Measurements from ENCODE around the gene TMEM135. TPM values are rescaled to one million over a fixed set of nuclear protein-coding genes. Genes with fewer than 3 reads are reported as not detected.

TMEM135 gene
- total RNA-seq, 2 donors from 2014 or later = 23.0 to 40.3 TPM

DNA sequence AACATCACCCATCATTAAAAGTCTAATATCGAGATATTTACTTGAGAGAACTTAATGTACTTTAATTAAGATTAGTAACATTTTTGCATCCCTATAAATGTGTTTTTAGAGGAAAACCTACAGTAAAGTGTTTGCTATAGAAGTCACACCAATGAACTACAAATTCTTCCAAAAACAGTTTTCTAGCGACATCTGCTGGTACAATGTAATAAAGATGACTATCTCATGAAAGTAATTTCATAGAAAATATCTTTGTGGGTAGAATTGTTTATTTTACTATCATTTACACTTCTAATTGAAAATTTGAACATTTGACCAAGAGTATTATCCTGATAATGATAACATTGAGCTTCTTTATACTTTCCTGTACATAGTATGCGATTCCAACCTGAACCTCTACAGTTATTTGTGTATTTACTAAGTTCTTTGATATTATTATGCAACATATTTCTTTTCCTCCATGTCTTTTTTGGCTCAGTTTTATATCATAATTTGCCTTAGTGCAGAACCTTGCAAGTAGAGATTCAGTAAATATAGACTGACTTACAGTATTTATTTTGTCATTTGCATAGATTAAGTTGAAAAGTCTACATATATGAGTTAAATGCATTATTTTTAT is 252.7 kb downstream of the TMEM135 start:
- no peaks in the 10 kb centered on the region for H3K27me3 Mint-ChIP-seq
- H3K9me3 Mint-ChIP-seq = no peaks in the 10 kb centered on the region
- H3K4me3 Mint-ChIP-seq = no peak overlapping the region
- no peaks in the 10 kb centered on the region for H3K4me1 Mint-ChIP-seq (ENCODE audit: low read depth in 2 of 2)
- H3K36me3 Mint-ChIP-seq = no peaks in the 10 kb centered on the region
- peak; percentile 62 for DNase-seq (ENCODE audit: low spot score)
- ATAC-seq = no peak
- H3K27ac Mint-ChIP-seq = no peak overlapping the region

DNA sequence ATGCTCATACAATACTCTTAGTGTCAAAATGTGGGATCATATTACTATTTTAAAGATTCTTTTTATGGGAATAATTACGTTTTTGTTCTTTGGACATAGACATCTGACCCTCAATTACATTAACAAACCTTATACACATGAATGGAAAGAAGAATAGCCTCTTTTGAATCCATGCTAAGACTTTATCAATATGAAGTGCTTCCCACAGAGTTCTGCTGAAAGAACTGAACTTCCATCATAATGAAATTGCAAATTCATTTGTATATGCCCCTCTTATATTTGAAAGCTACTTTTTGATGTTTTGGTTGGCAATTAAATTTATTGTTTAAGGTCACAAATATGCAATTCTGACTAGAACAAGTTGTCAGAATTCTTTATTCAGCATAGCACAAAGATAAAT is 254.9 kb downstream of the TMEM135 start:
- Mint-ChIP-seq H3K36me3 (no peaks in the 10 kb centered on the region), H3K4me3 (no peak overlapping the region), H3K4me1 (ENCODE audit: low read depth in 2 of 2) (peaks cover 0 to 7% of the 10 kb centered on the region in 2 donors), H3K27me3 (no peaks in the 10 kb centered on the region), H3K9me3 (no peaks in the 10 kb centered on the region), H3K27ac (no peak overlapping the region)
- ATAC-seq = no peak
- DNase-seq (ENCODE audit: low spot score) = no peak

DNA sequence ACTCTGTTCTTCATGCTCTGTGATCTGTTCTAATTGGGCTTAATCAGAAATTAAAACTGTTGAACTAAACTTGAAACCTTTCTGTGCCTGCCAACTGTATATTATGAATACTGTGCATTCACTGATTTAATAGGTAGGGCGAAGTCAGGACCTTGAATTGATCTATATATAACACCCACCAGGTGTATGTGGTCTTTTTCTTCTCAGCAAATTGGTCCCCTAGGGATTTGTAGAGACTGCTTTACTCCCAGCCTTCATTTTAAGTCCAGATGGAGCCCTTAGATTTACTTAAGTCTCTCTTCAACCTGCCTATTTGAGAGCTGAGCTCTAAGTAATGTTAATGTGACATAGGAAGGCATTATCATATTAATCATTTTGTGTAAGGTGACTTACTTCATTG is 257.5 kb downstream of the TMEM135 start:
- ATAC-seq (no peak), DNase-seq (ENCODE audit: low spot score) (no peak)
- Mint-ChIP-seq H3K27me3 (no peaks in the 10 kb centered on the region), H3K4me3 (no peak overlapping the region), H3K27ac (no peak overlapping the region), H3K9me3 (no peaks in the 10 kb centered on the region), H3K4me1 (ENCODE audit: low read depth in 2 of 2) (peaks cover 12 to 21% of the 10 kb centered on the region in 2 donors), H3K36me3 (peaks cover 6% of the 10 kb centered on the region)

DNA sequence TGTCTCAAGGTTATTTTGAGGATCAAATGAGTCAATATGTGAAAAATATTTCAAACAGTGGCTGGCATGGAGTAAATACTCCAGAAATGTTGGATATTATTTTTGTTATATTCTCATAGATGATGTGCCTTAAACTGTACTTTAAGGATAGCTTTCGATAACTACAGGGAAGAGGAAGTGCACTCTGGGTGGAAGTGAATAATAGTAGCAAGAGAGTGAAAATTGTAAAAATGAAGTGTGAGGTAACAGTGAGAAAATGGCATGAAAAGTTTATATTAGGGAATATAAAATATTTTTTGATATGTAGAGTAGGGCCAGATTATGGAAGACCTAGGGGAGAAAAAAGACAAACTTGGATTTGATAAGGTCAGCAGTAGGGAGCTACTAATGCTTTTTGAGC is 258.9 kb downstream of the TMEM135 start:
- ATAC-seq (no peak), DNase-seq (ENCODE audit: low spot score) (no peak)
- Mint-ChIP-seq H3K27me3 (no peaks in the 10 kb centered on the region), H3K4me3 (no peak overlapping the region), H3K36me3 (peaks cover 6% of the 10 kb centered on the region), H3K4me1 (ENCODE audit: low read depth in 2 of 2) (peaks cover 16 to 21% of the 10 kb centered on the region in 2 donors), H3K27ac (no peak overlapping the region), H3K9me3 (no peaks in the 10 kb centered on the region)

DNA sequence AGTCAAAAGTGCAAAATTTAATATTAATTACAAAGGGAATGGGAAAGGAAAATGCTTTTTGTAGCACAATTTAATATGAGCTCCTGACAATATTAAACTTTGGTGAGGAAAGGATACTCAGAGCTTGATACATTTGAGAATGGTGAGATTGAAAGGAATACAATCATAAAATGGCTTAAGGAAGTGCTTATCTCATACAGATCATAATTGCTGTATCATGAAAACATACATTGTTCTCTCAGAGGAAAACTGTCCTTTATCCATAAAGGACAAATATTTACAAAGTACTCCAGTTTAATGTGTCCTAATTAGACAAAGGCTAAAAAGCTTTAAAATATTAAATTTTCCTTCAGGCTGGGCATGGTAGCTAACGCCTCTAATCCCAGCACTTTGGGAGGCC is 260.4 kb downstream of the TMEM135 start:
- no peak overlapping the region for H3K4me3 Mint-ChIP-seq
- ATAC-seq = no peak

DNA sequence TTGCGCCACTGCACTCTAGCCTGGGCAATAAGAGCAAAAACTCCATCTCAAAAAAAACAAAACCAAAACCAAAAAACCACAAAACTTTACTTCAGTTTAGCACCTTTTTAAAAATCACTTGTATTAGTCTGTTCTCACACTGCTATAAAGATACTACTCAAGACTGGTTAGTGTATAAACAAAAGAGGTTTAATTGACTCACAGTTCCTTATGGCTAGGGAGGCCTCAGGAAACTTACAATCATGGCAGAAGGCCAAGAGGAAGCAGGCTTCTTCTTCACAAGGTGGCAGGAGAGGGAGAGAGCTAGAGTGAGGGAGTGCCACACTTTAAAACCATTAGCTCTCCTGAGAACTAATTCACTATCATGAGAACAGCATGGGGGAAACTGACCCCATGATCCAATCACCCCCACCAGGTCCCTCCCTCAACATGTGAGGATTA is 261.3 kb downstream of the TMEM135 start:
- no peaks in the 10 kb centered on the region for H3K27me3 Mint-ChIP-seq
- H3K4me3 Mint-ChIP-seq = peak overlapping the region; percentile 45
- ATAC-seq = peak; percentile 85
- H3K36me3 Mint-ChIP-seq = peaks cover 6% of the 10 kb centered on the region
- H3K27ac Mint-ChIP-seq = peak overlapping the region; percentile 52 to 56
- DNase-seq (ENCODE audit: low spot score) = no peak
- no peaks in the 10 kb centered on the region for H3K9me3 Mint-ChIP-seq
- peaks cover 16 to 21% of the 10 kb centered on the region in 2 donors for H3K4me1 Mint-ChIP-seq (ENCODE audit: low read depth in 2 of 2)

More for the DNA sequence above, 260.4 kb downstream of the TMEM135 start:
- DNase-seq (ENCODE audit: low spot score) = no peak
- Mint-ChIP-seq H3K4me1 (ENCODE audit: low read depth in 2 of 2) (peaks cover 16 to 21% of the 10 kb centered on the region in 2 donors), H3K27me3 (no peaks in the 10 kb centered on the region), H3K36me3 (peaks cover 6% of the 10 kb centered on the region), H3K27ac (peak overlapping the region in 1 of 2 donors; percentile 52), H3K9me3 (no peaks in the 10 kb centered on the region)

- Mint-ChIP-seq H3K4me3 (no peak overlapping the region), H3K27ac (no peak overlapping the region), H3K4me1 (ENCODE audit: low read depth in 2 of 2) (peaks cover 16 to 21% of the 10 kb centered on the region in 2 donors), H3K36me3 (peaks cover 6% of the 10 kb centered on the region), H3K9me3 (no peaks in the 10 kb centered on the region), H3K27me3 (no peaks in the 10 kb centered on the region)
- no peak for DNase-seq (ENCODE audit: low spot score)
- ATAC-seq = peak; percentile 40 to 50
Measured at GRCh38 chr11:87300640-87301380, 263.1 kb downstream of the TMEM135 start.

- peaks cover 6% of the 10 kb centered on the region for H3K36me3 Mint-ChIP-seq
- DNase-seq (ENCODE audit: low spot score) (no peak), ATAC-seq (no peak)
- no peaks in the 10 kb centered on the region for H3K27me3 Mint-ChIP-seq
- H3K27ac Mint-ChIP-seq = no peak overlapping the region
- H3K4me1 Mint-ChIP-seq (ENCODE audit: low read depth in 2 of 2) = peaks cover 14 to 17% of the 10 kb centered on the region in 2 donors
- H3K9me3 Mint-ChIP-seq = no peaks in the 10 kb centered on the region
- no peak overlapping the region for H3K4me3 Mint-ChIP-seq
Measured at GRCh38 chr11:87301785-87302540, 264.2 kb downstream of the TMEM135 start.

GRCh38 chr11:87304412-87304811 is 266.7 kb downstream of the TMEM135 start:
- Mint-ChIP-seq H3K36me3 (peaks cover 2% of the 10 kb centered on the region), H3K27ac (no peak overlapping the region), H3K4me1 (ENCODE audit: low read depth in 2 of 2) (peaks cover 3 to 12% of the 10 kb centered on the region in 2 donors), H3K9me3 (no peaks in the 10 kb centered on the region), H3K27me3 (no peaks in the 10 kb centered on the region), H3K4me3 (no peak overlapping the region)
- ATAC-seq (no peak), DNase-seq (ENCODE audit: low spot score) (no peak)

DNA sequence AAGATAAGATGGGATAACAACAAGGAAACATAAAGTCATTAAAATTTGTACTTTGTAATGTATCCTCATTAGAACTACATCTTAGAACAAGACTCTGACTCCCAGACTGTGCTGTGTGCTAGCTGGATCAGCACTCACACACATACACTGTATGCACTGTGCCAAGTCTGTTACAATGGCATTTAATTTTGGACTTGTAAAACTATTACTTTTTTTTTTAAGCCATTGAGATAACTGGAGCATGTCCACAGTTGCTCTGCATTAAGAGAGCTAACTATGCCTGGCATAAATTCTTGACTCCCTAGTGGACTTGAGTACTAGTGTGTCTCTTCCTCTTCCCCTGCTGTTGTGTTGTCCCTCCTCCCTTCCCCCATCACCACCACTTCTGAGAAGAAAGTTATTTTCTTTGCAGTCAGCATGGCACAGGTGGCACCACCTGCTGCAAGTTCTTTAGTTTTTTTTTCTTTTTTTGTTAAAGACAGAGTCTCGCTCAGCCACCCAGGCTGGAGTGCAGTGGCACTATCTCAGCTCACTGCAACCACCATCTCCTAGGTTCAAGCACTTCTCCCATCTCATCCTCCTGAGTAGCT is 268.6 kb downstream of the TMEM135 start:
- H3K36me3 Mint-ChIP-seq = no peaks in the 10 kb centered on the region
- ATAC-seq = no peak
- no peak overlapping the region for H3K4me3 Mint-ChIP-seq
- DNase-seq (ENCODE audit: low spot score) = no peak
- H3K9me3 Mint-ChIP-seq = no peaks in the 10 kb centered on the region
- H3K27me3 Mint-ChIP-seq = no peaks in the 10 kb centered on the region
- H3K27ac Mint-ChIP-seq = no peak overlapping the region
- H3K4me1 Mint-ChIP-seq (ENCODE audit: low read depth in 2 of 2) = peaks cover 0 to 6% of the 10 kb centered on the region in 2 donors

DNA sequence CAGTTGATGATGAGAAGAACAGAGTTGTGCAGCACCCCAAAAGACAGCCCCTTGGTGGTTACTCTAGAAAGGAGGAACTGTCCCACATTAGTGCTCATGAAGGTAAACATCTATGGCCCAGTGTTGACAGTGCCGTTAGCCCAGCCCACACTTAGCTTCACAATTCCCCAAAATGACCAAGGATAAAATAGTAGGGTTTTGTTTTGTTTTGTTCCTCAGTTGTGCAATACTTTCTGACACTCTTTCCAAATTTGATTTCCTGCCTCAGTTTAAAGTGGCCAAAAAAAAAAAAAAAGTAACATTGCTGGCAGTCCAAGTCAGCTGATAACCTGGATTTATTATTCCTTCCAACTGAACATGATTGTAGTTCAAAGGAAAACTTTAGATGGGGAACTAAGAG is 269.4 kb downstream of the TMEM135 start:
- no peak overlapping the region for H3K27ac Mint-ChIP-seq
- H3K36me3 Mint-ChIP-seq = no peaks in the 10 kb centered on the region
- no peak for DNase-seq (ENCODE audit: low spot score)
- peaks cover 0 to 6% of the 10 kb centered on the region in 2 donors for H3K4me1 Mint-ChIP-seq (ENCODE audit: low read depth in 2 of 2)
- H3K27me3 Mint-ChIP-seq = no peaks in the 10 kb centered on the region
- ATAC-seq = no peak
- no peaks in the 10 kb centered on the region for H3K9me3 Mint-ChIP-seq
- H3K4me3 Mint-ChIP-seq = no peak overlapping the region

GRCh38 chr11:87315229-87315628 is 277.5 kb downstream of the TMEM135 start:
- ATAC-seq = no peak
- no peaks in the 10 kb centered on the region for H3K4me1 Mint-ChIP-seq (ENCODE audit: low read depth in 2 of 2)

DNA sequence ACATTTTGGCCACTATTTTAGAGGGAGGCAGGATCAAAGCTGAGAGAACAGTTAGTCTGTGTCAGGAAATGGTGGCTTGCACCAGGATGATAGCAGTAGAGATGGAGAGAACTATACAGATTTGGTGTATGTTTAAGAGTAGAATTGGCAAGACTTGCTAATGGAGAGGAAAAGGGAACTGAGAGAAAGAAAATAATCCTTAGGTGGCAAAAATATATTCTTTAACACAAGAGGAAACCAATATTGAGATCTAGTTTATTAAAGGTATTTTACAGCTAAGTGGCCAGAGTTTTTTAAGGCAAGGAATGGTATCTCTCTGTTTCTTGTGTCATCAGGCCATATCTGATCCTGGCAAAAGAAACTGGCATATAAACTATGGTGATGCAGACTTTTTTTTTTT is 278.8 kb downstream of the TMEM135 start:
- DNase-seq (ENCODE audit: low spot score) (no peak), ATAC-seq (no peak)
- no peak overlapping the region for H3K27ac Mint-ChIP-seq
- H3K36me3 Mint-ChIP-seq = no peaks in the 10 kb centered on the region
- no peaks in the 10 kb centered on the region for H3K9me3 Mint-ChIP-seq
- H3K4me1 Mint-ChIP-seq (ENCODE audit: low read depth in 2 of 2) = no peaks in the 10 kb centered on the region
- H3K4me3 Mint-ChIP-seq = no peak overlapping the region
- H3K27me3 Mint-ChIP-seq = no peaks in the 10 kb centered on the region

More at GRCh38 chr11:87315229-87315628, 277.5 kb downstream of the TMEM135 start:
- no peaks in the 10 kb centered on the region for H3K9me3 Mint-ChIP-seq
- DNase-seq (ENCODE audit: low spot score) = no peak
- no peak overlapping the region for H3K4me3 Mint-ChIP-seq
- no peak overlapping the region for H3K27ac Mint-ChIP-seq
- no peaks in the 10 kb centered on the region for H3K36me3 Mint-ChIP-seq
- H3K27me3 Mint-ChIP-seq = no peaks in the 10 kb centered on the region

Data from natural killer cell treated with Interleukin-12 subunit alpha and Interleukin-12 subunit beta and Interleukin-15 and Interleukin-18, amount 100 ng/mL, for 72 hours (primary cell).